Peyer's patch (tissue), 4 donors: Measurements from ENCODE around the gene ARL2BP. TPM values are rescaled to one million over a fixed set of nuclear protein-coding genes. Genes with fewer than 3 reads are reported as not detected.

Experiments used
- DNase-seq, 3 donors: peaks; one replicate each; pipeline ENCODE4 v3.0.0-alpha.2; 2017 to 2019
- H3K27ac ChIP-seq, 4 donors: fragments of 200-600 bp; sonication (generic); one replicate each; pipeline ENCODE4 v1.5.1; 2016 to 2019
- H3K27me3 ChIP-seq, 2 donors: fragments of 200-600 bp; sonication (generic); one replicate each; pipeline ENCODE4 v1.5.1; 2019
- H3K36me3 ChIP-seq, 3 donors: fragments of 200-600 bp; sonication (generic); one replicate each; pipeline ENCODE4 v1.5.1; 2016 to 2019
- H3K4me1 ChIP-seq, 4 donors: fragments of 200-600 bp; sonication (generic); one replicate each; pipeline ENCODE4 v1.5.1; 2016 to 2019
- H3K4me3 ChIP-seq, 4 donors: fragments of 200-600 bp; sonication (generic); 1 replicate in 3 of 4; 2 replicates in 1 of 4; pipeline ENCODE4 v1.5.1; 2016 to 2019; ENCODE audit warnings: mild to moderate bottlenecking in 1 of 4
- H3K9me3 ChIP-seq, 4 donors: fragments of 200-600 bp; sonication (generic); one replicate each; pipeline ENCODE4 v1.5.1; 2016 to 2019; ENCODE audit warnings: mild to moderate bottlenecking in 1 of 4
- POLR2A ChIP-seq, 2 donors: fragments of 450-650 bp; IDR thresholded peaks; one replicate each; pipeline ENCODE4 v1.5.1; 2017; ENCODE audit warnings: antibody characterized with exemption in 2 of 2, mild to moderate bottlenecking in 2 of 2, moderate library complexity in 2 of 2
- total RNA-seq, 4 donors: library from RNA; depleted of rRNA; stranded (reverse); fragments of >200 nt; gene quantifications; one replicate each; pipeline ENCODE4 v1.1.0, GENCODE V29; 2016
- TF ChIP-seq, protein P1 (sequence below), 6 experiments: fragments of 450-650 bp in 4 of 6; fragments of 200-600 bp in 2 of 6; sonication (generic) in 1 of 6; IDR thresholded peaks; one replicate each; pipeline ENCODE4 v1.5.1; 2017 to 2019; ENCODE audit warnings: antibody characterized with exemption in 6 of 6, mild to moderate bottlenecking in 3 of 6, moderate library complexity in 1 of 6

ARL2BP gene
- total RNA-seq, 4 donors from 2014 or later, result 25.2 to 55.3 (median 31.5) TPM

DNA sequence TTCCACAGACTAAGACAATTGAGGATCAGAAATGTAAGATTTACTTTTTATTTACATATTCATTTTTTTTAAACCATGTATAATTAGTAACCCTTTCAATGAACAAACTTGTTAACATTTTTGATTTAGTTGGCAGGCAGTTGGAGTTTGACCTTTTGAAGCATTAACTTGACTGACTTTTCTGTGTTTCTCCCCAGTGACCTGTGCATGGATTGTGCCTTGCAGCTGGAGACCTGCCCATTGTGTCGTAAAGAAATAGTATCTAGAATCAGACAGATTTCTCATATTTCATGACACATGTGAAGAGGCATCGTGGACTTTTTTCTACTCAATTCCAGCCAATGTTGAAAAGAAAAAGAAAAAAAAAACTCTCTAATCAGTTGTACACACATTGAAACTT lies 6.4 kb upstream of the ARL2BP start:
- Histone ChIP-seq H3K36me3 (peaks cover 0 to 43% (median 0%) of the 10 kb centered on the region in 3 donors), H3K4me3 (no peak overlapping the region), H3K27me3 (no peaks in the 10 kb centered on the region), H3K27ac (no peak overlapping the region), H3K4me1 (no peaks in the 10 kb centered on the region), H3K9me3 (no peaks in the 10 kb centered on the region)
- TF ChIP-seq POLR2A (IDR thresholded peaks at IDR 0.05), result no peak
- TF ChIP-seq, protein P1, sequence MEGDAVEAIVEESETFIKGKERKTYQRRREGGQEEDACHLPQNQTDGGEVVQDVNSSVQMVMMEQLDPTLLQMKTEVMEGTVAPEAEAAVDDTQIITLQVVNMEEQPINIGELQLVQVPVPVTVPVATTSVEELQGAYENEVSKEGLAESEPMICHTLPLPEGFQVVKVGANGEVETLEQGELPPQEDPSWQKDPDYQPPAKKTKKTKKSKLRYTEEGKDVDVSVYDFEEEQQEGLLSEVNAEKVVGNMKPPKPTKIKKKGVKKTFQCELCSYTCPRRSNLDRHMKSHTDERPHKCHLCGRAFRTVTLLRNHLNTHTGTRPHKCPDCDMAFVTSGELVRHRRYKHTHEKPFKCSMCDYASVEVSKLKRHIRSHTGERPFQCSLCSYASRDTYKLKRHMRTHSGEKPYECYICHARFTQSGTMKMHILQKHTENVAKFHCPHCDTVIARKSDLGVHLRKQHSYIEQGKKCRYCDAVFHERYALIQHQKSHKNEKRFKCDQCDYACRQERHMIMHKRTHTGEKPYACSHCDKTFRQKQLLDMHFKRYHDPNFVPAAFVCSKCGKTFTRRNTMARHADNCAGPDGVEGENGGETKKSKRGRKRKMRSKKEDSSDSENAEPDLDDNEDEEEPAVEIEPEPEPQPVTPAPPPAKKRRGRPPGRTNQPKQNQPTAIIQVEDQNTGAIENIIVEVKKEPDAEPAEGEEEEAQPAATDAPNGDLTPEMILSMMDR (IDR thresholded peaks at IDR 0.05), result no peak
- no peak for DNase-seq

DNA sequence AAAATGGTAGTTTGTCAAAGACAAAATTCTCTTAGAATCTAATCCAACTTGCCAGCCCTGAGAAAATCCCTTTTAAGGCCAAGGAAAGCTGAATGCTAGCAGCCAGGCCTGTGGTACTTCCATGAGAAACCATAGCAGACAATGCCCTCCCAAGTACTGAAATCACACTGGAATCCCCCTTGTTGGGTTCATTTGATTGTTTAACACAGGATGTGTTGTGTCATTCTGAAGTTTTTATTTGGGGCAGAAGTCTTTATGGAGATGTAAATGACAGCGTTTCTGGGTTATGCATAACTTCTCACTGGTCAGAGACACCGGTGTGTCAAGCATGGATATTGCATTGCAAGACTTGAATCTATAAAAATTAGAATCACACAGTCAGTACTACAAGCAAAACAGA lies 6.0 kb upstream of the ARL2BP start:
- Histone ChIP-seq H3K27ac (no peak overlapping the region), H3K36me3 (peaks cover 0 to 39% (median 0%) of the 10 kb centered on the region in 3 donors), H3K27me3 (no peaks in the 10 kb centered on the region), H3K4me1 (no peaks in the 10 kb centered on the region), H3K9me3 (no peaks in the 10 kb centered on the region), H3K4me3 (no peak overlapping the region)
- no peak for DNase-seq
- TF ChIP-seq POLR2A (IDR thresholded peaks at IDR 0.05), result no peak
- TF ChIP-seq, protein P1 (IDR thresholded peaks at IDR 0.05), result no peak

DNA sequence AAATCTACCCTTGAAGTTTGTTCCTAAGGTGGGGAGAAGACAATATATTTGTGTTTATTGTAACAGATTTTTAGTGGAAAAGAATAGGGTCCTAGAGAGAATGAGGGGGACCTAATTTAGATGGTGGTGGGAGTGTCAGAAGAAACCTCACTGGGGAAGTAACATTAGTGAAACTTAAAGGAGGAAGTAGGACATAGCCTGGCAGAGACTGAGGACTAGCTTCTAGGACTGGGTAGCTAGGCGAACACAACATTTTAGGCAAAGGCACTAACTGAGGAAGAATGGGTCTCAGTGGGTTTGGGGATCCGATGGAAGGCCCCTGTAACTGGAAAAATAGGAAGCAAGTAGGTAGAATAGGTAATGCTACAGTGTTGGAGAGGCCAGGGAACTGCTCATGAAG lies 4.2 kb upstream of the ARL2BP start:
- H3K27me3 ChIP-seq, result no peaks in the 10 kb centered on the region
- no peaks in the 10 kb centered on the region for H3K9me3 ChIP-seq
- no peak for DNase-seq
- TF ChIP-seq POLR2A (IDR thresholded peaks at IDR 0.05), result no peak
- TF ChIP-seq, protein P1 (IDR thresholded peaks at IDR 0.05), result no peak
- H3K4me1 ChIP-seq, result peaks cover 0 to 2% (median 0%) of the 10 kb centered on the region in 4 donors
- H3K27ac ChIP-seq, result peak overlapping the region in 2 of 4 donors; percentile 10 to 55
- peaks cover 0 to 21% (median 0%) of the 10 kb centered on the region in 3 donors for H3K36me3 ChIP-seq
- no peak overlapping the region for H3K4me3 ChIP-seq

DNA sequence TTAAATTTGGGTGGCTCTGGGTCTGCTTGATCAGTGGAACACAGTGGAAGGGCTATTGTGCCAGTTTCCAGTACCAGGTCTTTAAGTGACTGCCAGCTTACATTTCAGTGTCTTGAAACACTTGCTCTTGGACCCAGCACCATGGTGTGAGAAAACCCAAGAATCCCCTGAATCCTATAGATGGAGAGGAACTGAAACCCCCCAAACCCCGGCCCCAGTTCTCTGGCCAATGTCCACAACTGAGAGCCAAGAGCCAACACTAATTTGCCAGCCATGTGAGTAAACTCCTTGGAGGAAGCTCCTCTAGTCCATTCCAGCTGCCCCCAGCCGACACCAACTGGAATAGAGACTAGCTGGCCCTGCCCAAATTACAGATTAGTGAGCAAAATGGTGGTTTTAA lies 2.4 kb upstream of the ARL2BP start:
- no peaks in the 10 kb centered on the region for H3K27me3 ChIP-seq
- no peak overlapping the region for H3K27ac ChIP-seq
- no peak for DNase-seq
- no peaks in the 10 kb centered on the region for H3K9me3 ChIP-seq
- no peak overlapping the region for H3K4me3 ChIP-seq
- H3K4me1 ChIP-seq, result peaks cover 0 to 9% (median 0%) of the 10 kb centered on the region in 4 donors
- TF ChIP-seq POLR2A (IDR thresholded peaks at IDR 0.05), result no peak
- peaks cover 0 to 17% (median 0%) of the 10 kb centered on the region in 3 donors for H3K36me3 ChIP-seq

DNA sequence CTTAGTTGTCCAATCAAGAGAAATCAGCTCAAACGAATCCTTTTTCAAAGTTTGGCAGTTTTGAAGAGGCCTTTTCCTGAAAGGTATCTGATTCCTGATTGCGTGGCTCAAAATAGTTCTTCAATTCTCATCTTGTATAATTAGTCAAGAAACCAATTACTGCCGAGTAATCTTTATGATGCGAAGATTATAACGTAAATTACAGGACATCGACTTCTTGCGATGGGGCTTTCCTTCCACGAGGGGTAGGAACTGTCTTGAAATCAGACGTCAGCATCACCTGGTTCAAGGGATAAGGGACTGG lies 644 bp upstream of the ARL2BP start:
- Histone ChIP-seq H3K4me3 (peak overlapping the region; percentile 69 to 90 (median 74)), H3K27ac (peak overlapping the region; percentile 87 to 95 (median 88)), H3K4me1 (peaks cover 0 to 9% (median 0%) of the 10 kb centered on the region in 4 donors), H3K27me3 (no peaks in the 10 kb centered on the region), H3K36me3 (peaks cover 0 to 25% (median 0%) of the 10 kb centered on the region in 3 donors), H3K9me3 (no peaks in the 10 kb centered on the region)
- DNase-seq, result no peak
- TF ChIP-seq, protein P1 (IDR thresholded peaks at IDR 0.05), result peak in 2 of 6 experiments; percentile 8 to 17
- no peak for TF ChIP-seq POLR2A (IDR thresholded peaks at IDR 0.05)

DNA sequence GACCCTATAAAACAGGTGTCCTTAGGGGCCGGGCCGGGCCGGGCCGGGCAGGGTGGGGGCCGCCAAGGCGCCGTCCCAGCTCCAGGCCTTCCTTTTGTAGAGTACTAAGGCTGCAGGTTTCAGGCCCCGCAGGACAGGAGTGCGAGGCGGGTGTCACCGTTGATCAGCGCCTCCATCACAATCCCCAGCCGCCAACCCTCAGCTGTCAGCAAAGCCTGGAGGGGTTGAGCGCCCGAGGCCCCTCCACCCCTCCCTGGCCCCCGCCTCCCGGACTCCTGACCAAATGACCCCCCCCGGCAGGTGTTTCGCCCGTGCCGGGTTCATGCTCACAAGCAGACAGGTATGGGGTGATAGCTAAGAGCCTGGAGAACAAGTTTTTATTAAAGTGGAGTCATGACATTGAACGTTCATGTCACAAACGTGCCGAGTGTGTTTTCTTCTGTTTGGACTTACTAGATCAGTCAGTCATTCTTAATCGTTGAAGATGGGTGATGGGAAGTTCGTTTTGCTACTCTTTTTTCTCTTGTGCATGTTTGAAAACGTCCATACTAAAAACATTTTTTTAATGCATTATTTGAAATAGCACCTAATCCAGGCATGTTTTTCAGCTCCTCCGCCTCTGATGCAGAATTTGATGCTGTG lies 534 bp downstream of the ARL2BP start:
- no peaks in the 10 kb centered on the region for H3K9me3 ChIP-seq
- peak in 1 of 3 donors; percentile 38 for DNase-seq
- peaks cover 0 to 9% (median 0%) of the 10 kb centered on the region in 4 donors for H3K4me1 ChIP-seq
- peaks cover 0 to 37% (median 0%) of the 10 kb centered on the region in 3 donors for H3K36me3 ChIP-seq
- peak overlapping the region; percentile 69 to 90 (median 74) for H3K4me3 ChIP-seq
- no peak for TF ChIP-seq POLR2A (IDR thresholded peaks at IDR 0.05)
- TF ChIP-seq, protein P1 (IDR thresholded peaks at IDR 0.05), result no peak
- H3K27me3 ChIP-seq, result no peaks in the 10 kb centered on the region
- peak overlapping the region; percentile 87 to 95 (median 88) for H3K27ac ChIP-seq
